Fibroblast of skin of abdomen (primary cell): ENCODE measurements around the gene DDB1.

Experiments
- DNase-seq: peaks from one replicate; pipeline ENCODE4 v3.0.0-alpha.2; 2013

The DDB1 gene

DNA sequence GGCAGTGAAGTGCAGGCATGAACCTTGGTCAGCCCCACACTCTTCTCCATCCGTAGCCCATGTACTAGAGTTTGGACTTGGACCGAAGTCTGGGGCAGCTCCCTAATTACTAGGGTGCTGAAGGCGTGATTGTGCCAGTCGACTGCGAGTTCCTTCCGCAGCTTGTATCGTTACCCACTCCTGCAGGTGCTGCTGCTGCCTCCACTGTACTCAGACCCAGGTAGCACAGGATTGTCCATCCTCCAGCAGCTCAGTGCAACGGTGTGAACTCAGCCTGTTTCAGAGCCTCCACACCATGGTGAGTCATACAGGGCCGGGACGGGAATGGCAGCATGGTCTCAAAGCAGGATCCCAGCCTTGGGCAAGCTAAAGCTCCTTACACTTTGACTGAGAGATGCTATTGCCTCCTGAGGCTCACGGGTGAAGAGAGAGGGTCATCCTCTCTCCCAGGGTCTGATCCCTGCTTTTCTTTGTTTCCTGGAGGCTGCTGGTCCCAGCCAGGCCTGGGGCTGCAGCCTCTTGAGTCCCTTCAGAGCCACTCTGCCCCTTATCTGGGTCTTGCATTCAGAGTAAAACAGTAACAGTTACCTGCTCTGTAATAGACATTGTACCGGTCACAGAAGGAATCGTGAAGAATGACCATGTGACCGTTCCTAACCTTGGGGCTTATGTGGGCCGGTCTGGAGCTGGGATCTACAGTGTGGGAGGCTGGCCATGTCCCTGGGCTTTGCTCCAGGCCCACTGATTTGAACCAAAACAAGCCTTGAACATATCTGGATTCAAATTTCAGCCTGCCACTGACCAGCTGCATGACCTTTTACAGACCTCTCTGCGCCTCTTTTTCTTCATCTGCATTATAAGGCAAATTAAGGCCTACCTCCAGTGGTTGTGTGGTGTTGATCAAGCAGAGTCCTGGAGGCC is 1.8 kb upstream of the DDB1 start:
- DNase-seq, result peak; percentile 25

DNA sequence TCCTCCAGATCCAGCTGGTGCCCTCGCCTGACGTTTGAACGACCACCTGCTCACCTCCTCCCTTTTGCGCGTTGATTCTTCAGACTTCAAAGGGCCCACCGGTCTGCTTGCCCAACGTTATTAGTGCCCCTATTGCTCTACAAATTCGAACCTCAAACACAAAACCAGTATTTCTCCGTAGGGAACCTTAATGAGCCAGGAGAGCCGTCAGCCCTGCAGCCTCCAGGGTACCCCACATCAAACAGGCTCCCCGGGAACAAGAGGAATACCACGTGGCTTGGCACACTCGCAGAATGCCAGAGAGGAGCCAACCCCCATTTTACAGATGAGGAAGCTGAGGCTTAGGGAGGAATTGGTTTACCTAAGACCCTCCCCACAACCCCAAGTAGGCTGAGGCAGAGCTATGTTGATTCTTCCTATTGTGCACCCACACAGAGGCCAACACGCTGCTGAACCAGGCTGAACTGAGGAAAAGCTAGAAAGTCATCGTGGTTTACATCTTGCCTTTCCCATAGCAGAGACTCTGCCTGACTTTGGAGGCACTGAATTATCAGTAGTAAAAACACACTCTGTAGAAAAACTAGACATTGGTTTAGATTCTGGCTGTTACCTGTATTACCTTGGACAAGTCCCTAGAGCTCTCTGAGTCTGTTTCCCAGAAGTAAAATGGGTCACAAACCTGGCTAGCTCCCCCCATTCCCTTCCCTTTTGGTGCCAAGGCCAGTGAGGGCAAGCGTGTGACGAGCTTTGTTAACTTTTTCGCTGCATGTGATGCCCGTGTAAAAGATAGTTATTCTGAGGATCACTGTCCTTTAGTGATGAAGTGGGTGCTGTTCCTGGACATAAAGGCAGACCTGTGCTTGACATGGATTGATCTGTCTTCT is 887 bp upstream of the DDB1 start:
- no peak for DNase-seq

DNA sequence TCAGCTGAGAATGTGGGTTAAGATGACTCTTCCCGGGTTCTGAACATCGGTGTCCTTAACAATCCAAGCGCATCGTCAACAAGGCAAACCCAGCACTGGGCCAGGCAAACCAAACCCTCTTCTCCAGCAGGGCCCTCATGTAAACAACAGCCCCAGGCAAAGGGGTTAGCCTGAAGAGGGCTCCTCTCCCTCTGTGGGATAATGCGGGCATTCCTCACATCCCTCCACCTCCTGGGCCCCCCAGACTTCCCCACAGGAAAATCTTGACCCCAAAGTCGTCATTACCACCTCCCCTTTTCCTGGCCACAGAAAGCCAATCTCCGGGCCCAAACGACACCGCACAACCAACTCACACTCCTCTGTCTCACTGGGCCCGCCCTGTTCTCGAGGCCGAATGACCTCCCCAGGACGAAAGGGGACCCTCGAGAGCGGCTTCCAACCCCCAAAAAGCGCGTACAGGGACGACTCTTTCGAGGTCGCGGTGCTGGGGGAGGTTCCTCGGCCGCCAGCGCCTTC is 566 bp downstream of the DDB1 start:
- peak; percentile 20 for DNase-seq

DNA sequence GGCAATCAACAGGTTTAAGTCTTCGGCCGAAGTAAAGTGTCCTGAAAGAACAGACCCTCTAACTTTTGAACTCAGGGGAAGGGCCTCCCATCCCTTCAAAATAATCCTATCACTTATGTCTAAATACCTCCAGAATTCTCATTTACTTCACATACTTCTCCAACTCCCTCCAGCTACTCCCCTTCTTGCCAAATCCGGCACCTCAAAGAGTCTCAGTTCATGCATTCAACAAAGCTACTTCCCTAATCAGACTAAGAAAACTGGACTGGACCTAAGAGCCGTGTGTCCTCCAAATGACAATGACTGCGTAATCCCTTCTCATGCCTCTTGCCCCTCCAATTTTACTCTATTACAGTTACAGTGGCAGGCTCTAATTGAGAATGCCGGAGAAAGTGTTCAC is 1.3 kb downstream of the DDB1 start:
- DNase-seq, result no peak

DNA sequence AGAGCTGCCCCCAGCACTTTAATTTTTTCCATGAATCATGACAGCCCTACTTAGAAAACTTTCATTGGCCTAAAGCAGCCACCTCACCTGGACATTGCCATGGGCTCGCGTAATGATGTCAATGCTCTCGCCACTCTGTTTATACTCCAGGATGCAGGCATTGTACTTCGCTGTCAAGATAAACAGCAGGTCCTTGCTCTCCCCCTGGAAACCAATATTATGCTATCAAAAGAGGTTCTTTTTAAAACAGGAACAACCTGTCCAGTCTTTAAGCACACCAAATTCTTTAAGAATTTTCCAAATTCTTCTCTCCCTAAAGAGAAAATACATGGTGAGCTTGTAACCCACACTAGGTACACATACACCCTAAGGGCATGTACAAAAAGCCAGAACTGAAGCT is 3.0 kb downstream of the DDB1 start:
- no peak for DNase-seq

DNA sequence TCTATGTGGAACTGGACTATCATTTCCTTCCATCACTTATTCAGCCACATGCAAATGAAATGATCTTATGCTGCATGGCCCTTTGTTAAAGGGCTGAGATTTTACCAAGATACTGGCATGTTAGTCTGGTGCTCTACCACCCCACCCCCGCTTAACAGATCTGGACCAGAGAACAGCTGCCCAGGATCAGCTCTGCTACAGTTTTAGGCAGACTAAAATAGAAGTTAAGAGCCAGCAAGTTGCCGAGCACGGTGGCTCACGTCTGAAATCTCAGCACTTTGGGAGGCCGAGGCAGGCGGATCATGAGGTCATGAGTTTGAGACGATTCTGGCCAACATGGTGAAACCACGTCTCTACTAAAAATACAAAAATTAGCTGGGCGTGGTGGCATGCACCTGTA is 4.6 kb downstream of the DDB1 start:
- DNase-seq, result no peak

DNA sequence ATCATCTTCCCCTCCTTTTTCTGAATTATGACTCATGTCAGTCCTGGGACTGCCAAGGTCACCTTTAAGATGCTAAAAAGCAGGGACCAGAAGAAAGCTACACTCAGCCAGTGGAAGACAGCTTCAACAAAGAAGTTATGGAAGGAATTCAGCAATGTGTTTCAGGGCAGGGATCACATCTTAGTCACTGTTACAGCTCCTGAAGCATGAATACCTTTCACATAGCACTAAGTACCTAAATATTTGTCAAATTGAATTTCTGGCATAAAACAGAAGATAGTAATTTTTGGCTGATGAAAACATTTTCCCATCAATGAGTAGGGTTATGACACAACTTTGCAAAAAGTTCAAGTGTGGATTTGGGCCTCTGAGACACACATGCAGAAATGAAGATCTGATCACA is 5.2 kb downstream of the DDB1 start:
- peak; percentile 41 for DNase-seq

DNA sequence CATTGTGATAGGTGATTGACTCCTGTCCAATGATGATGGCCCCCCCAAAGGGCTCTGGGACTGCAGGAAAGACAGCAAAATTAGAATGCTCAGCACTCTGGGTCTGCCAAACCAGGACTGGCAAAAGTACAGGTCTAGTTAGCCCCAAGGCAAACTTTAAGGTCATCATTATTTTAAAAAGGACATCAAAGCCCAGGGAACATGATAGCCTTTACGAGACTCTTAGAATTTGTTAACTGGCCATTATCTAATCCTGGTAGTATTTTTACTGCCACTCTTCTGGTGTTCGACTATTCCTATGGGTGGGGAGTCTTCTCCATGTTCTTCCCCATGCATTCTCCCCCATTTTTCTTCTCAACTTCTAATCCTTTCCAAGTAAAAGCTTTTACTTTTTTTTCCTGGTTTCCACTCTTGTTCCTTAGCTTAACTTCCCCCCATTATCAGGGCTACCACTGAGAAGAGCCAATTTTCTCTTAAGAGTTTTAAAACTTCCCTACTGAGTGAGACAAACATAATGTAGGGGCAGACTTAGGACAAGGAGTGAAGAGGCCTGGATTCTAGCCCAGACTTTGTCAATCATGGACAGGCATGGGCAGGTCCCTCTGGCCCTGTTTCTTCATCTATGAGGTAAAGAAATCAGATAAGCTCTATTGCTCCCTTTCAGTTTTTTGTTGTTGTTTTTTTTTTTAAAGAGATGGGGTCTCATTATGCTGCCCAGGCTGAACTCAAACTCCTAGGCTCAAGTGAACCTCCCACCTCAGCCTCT is 7.1 kb downstream of the DDB1 start:
- DNase-seq, result no peak

DNA sequence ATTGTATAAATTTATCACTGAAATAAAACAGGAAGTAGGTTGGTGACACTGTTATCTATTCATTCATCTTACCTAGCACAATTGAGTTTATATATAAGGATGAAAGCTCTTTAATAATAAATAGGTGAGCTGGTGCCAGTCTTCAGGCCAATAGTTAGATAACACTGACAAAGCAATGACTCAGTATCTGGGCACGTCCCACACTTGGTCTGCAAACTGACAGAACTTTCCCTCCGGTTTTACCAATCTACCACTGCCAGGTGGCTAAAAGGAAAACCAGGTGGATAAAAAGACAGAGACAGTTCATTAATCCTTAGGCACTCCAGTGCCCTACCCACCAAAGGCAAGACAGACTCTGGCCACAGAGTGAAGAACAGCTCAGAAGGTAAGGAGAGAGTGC is 17.6 kb downstream of the DDB1 start:
- DNase-seq, result no peak

DNA sequence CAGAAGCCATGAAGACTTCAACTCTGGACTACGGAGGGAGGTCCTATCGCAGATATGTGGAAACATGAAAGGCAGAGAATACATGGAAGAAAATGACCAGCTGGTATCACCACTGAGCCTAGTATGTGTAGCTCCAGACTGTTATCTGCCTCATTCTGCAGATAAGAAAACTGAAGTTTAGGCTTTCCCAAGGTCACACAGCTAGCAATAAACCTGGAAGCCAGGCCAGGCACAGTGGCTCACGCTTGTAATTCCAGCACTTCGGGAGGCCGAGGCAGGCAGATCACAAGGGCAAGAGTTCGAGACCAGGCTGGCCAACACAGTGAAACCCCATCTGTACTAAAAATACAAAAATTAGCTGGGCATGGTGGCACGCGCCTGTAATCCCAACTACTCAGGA is 22.2 kb downstream of the DDB1 start:
- DNase-seq, result no peak

DNA sequence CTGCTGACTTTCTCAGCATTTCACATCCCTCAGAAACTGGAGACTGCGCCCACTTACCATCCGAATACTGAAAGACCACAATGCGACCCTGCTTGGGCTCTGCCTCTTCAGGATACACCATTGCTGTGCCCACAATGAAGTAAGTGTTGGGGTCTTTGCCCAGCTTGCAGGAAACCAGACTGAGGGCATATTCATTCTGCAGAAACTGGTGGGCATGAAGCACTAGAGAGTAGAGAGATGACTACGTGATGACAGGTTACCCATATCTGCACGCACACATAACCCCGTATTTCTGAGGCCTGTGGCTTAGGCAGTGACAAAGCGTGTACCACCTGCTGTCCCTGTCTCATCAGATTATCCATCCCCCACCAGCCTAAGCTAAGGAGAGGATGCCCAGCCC is 23.2 kb downstream of the DDB1 start:
- no peak for DNase-seq

DNA sequence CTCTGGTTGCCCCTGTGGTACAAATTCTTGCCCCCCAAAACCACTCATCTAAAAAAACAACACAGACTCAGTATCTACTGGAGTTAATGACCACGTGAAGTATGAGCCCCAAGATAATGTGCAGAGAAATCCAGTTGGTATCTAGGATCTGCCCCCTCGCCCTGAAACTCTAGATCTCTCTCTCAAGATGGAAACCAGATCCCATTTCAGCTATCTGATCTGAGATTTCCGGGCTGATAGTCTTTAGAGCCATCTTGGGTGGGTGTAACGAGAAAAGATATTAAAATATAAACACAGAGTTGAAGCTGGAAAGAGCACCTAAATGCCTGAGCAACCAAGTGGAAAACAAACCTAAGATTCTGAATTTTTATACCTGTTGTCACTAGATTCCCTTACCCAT is 23.8 kb downstream of the DDB1 start:
- DNase-seq, result no peak

DNA sequence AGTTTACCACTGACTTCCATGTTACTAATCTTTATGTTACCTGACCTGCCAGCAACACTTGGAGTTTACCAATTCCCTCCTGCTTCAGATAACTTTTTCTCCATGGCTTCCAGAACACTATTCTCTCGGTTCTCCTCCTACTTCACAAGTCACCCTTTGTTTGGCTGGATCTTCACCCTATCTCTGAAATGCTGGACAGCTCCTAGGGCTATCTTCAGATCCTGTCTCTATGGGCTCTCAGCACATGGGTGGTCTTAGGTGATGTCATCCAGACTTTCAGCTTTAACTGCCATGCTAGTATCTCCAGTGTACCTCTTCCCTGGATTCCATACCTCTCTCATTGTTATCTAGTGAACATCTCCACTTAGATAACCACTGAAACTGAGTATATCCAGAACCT is 25.6 kb downstream of the DDB1 start:
- DNase-seq, result no peak

DNA sequence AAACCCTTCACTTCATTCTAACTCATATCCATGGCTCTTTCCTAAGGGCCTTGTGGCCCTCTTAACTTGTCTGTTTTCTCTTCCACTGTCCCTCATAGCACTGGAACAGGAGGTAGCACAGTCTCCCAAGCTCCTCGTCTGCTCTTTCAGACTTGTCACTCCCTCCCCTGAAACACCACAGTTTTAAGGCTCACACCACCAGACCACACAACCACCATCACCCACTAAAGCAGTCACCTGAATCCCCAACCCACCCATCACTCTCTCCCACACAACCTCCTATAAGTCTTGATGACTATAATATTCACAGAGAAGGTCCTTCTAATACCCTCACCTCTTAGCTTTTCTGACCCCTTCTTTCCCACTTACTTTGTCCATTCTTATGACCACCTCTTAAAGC is 26.7 kb downstream of the DDB1 start:
- DNase-seq, result no peak

DNA sequence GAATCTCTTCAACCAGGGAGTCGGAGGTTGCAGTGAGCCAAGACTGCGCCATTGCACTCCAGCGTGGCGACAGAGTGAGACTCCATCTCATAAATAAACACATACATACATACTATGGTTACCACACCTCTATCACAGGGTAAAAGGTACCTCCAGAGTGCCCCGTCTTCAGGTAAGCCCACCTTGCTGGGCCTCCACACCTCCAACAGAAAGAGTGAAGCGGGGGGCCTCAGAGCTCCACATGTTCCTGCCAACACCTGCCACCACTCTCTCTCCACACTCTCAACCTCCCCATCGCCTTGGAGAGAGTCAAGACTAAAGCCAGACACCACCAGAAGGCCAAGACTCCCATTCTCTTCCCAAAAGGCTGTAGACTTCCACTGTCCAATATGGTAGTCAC is 27.5 kb downstream of the DDB1 start:
- no peak for DNase-seq

DNA sequence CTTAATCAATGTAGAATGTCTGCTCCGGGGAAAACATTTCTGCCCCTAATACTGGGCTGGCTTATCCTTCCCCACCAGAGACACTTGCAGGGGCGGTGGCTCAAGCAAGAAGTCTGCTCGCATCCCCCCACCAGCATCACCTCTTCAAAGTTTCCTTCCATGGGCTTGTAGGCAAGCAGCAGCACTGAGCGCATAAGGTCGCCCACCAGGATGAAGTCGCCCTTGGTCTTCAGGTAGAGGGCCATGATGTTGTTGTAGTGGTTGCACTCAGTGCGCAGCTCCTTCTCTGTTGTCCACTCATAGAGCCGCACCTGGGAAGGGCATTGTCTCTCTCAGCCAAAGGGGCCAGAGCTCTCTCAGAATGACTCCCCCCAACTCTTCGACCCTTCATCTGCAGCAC is 29.2 kb downstream of the DDB1 start:
- DNase-seq, result no peak

DNA sequence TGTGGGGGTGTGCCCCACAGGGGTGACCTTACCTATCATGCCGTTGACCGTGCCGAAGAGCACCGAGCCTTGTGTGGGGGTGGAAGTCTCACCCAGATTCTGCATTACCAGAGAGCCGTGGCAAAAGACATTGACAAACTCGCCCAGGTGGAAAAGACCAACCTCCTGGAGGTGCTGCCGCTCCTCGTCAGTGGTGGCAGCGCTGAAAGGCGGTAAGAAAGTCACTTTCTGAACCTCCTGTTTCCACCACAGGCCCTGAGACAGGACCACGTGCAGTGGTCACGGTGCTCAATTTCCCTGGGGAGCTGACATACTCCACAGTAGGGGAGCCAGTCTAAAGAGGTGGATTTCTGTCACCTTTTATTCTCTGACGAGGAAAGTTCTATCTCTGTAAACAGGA is 30.4 kb downstream of the DDB1 start:
- DNase-seq, result no peak

DNA sequence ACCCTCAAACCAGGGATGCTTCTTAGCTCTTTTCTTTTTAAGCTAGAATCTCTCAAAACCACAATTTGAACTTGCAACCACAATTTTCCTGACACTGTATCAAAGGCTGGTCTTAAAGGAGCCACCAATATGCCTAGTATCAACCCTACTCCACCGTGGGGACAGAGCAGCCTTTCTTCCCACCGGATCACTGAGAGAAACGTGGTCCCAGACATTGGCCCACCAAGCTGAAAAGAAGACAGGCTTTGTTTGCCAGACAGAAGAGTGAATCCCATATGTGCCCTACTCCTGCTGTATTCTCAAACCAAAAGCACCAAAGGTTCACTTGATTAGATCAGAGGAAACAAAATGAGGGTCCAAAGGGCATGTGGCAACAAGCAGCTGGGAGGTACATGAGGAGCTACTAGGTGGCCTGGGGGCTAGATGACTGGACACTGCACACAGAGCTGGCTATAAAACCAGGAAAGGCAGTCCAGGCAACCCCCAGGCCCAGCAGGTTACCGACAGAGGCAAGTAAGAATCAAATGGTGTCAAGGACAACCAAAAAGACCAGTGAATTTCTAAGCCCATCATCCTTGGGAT is 34.2 kb downstream of the DDB1 start:
- DNase-seq, result no peak

DNA sequence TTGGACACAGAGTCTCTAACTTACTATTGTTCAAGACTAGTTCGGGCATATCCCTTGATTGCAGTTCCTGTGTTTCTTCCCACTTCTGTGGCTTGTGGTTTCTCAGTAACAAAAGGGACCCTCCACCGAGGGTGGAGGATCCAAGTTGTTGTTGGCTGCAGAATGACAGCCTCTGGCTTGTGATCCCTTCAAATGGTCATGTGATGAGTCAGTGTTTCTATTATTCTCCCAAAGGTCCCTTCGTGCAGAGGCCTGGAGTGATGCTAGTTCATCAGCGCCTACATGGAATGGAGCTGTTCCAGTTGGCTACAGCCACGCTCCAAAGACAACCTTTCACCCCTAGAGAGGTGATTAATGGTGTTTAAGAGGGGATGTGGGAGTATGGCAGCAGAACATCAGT is 35.2 kb downstream of the DDB1 start:
- peak; percentile 90 for DNase-seq

DNA sequence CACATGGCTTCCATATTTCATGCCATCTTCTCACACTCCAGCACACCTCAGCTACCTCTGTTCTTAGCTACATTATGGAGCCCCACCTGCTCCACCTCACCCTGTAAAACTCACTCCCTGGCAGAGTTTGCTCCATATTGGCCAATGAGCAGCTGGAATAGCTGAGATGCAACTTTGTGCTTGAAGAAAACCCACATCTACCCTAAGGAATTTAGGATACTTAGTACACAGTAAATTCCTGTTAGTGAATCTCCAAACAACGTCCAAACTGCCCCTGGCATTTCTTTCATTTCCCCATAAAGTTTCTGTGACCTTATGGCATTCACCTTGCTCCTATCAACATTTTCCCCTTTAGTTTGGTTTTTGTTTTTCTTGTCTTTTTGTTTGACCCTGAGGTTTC is 35.6 kb downstream of the DDB1 start:
- DNase-seq, result peak; percentile 37

DNA sequence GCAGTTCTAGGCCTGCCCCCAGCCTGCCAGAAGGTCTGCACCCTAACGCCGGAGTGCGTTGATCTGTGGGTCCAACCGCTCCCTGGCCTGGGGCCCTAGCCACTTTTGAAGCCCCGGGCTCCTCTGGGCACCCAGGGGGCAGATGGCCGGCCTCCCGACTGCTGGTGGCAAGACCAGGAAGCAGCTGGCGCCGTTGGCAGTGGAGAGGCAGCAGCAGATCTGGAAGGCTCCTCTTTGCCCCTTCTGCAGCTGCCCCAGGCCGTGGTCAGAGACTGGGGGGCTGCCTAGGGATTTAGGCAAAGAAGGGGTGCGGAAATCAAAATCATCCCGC is 37.3 kb downstream of the DDB1 start:
- no peak for DNase-seq
